ENCODE data around the gene FBXO24. TPM values are rescaled to one million over a fixed set of nuclear protein-coding genes. Genes with fewer than 3 reads are reported as not detected.

FBXO24 gene
- total and polyA plus RNA-seq, 10 of the 15 experiments (the other 5 are each of a cell fraction or from before 2014, with no cell fraction given) = 0.11 to 0.96 (median 0.27) TPM; not detected in 4

DNA sequence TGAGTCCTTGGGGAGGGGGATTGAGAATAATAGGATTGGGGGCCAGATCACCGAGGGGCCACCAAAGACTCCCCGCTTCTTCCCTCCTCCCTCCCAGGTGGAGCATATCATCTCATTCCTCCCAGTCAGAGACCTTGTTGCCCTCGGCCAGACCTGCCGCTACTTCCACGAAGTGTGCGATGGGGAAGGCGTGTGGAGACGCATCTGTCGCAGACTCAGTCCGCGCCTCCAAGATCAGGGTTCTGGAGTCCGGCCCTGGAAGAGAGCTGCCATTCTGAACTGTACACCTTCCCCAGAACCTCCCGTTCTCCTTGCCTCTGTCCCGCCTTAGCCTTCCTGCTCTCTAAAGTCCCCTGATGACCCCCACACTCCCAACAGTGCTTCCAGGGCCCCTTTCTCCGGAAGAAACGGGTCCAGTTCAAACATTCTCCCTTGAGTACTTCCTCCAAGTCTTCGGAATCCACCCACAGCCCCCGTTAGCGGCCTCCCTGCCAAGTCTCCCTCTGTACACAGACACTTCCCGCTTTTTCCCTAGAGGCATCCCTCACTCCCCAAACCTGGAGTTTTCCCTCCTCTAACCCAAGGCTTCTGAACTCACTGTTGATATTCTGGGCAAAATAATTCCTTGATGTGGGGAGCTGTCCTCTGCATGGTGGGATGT is 4.1 kb downstream of the FBXO24 start (continued):
- TF ChIP-seq SKIL (IDR thresholded peaks at IDR 0.05; ENCODE audit: low read depth, poor library complexity, severe bottlenecking) (no peak), FOXM1 (IDR thresholded peaks at IDR 0.05; ENCODE audit: low read depth, low read length) (no peak)

DNA sequence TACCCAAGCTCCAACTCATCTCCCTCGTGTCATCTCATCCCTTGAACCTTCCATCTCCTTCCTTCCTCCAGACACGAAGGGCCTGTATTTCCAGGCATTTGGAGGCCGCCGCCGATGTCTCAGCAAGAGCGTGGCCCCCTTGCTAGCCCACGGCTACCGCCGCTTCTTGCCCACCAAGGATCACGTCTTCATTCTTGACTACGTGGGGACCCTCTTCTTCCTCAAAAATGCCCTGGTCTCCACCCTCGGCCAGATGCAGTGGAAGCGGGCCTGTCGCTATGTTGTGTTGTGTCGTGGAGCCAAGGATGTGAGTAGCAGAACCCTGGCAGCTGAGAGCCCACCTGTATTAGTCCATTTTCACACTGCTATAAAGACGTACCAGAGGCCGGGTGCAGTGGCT is 5.5 kb downstream of the FBXO24 start:
- no peak for DNase-seq (ENCODE audit: low read depth, low spot score)
- no TSS peak for BruUV-seq (replicated peaks)

More for the DNA sequence above, 5.5 kb downstream of the FBXO24 start:
- FAIRE-seq = no peak
- H2AFZ ChIP-seq (ENCODE audit: control insufficient read depth, low read depth, low read length) = no peak overlapping the region
- no peaks in the 10 kb centered on the region for H3K36me3 ChIP-seq (ENCODE audit: control insufficient read depth in 2 of 2, insufficient read depth in 2 of 2, low read length in 1 of 2)
- no peak overlapping the region for H3K4me3 ChIP-seq
- no peaks in the 10 kb centered on the region for H3K9me3 ChIP-seq (replicated peaks; ENCODE audit: control insufficient read depth, insufficient read depth, low read length)
- in situ Hi-C loops (cut with MboI) = no loop called here
- WGBS (ENCODE audit: insufficient coverage, insufficient replicate concordance, low lambda C conversion rate, missing lambda C conversion rate) = 63% methylated on average over 17 of the region's 17 CpGs
- H3K9ac ChIP-seq (ENCODE audit: control insufficient read depth, insufficient read depth, low read length) = no peak overlapping the region
- intact Hi-C loops (cut with micrococcal nuclease; ENCODE audit: unreplicated experiment) = no loop called here
- ChIA-PET POLR2A (interaction anchor here (0.6 kb wide), 1 partner anchor 10 kb away, joined by 3 read pairs; the partner anchor contains the start of gene PCOLCE), RAD21 (ENCODE audit: unreplicated experiment) (no interaction called here), SMC1A (ENCODE audit: uncharacterized antibody, unreplicated experiment) (no interaction called here), CTCF (interaction anchor here (11.6 kb wide), 1 partner anchor 28 kb away, joined by 190 read pairs; no protein-coding TSS in a partner anchor)
- H3K4me2 ChIP-seq (ENCODE audit: control insufficient read depth, insufficient read depth) = no peak overlapping the region
- no peaks in the 10 kb centered on the region for H4K20me1 ChIP-seq (ENCODE audit: control insufficient read depth, insufficient read depth)
- H3K27ac ChIP-seq (ENCODE audit: control insufficient read depth, insufficient read depth) = no peak overlapping the region
- no peaks in the 10 kb centered on the region for H3K79me2 ChIP-seq (ENCODE audit: control insufficient read depth, insufficient read depth, low read length)
- peaks cover 4% of the 10 kb centered on the region for H3K4me1 ChIP-seq (ENCODE audit: control insufficient read depth, insufficient read depth, low read length)
- TF ChIP-seq CBX5 (IDR thresholded peaks at IDR 0.05; ENCODE audit: low read depth) = no peak
- TF ChIP-seq IRF5 (IDR thresholded peaks at IDR 0.05; ENCODE audit: borderline replicate concordance) = no peak
- no peak for TF ChIP-seq POLR2AphosphoS2 (IDR thresholded peaks at IDR 0.05; ENCODE audit: low read depth, low read length)
- no peak for TF ChIP-seq TARDBP (IDR thresholded peaks at IDR 0.05; ENCODE audit: borderline replicate concordance)
- no peak for TF ChIP-seq CEBPB (IDR thresholded peaks at IDR 0.05; ENCODE audit: borderline replicate concordance in 1 of 2, low read depth in 2 of 2, low read length in 2 of 2)
- TF ChIP-seq CHD2 (IDR thresholded peaks at IDR 0.05; ENCODE audit: borderline replicate concordance, low read depth, low read length) = no peak
- no peak for TF ChIP-seq MTA3 (IDR thresholded peaks at IDR 0.05; ENCODE audit: borderline replicate concordance, low read length)
- ATAC-seq = no peak
- H3K27me3 ChIP-seq (replicated peaks in 1 of 2; ENCODE audit: control insufficient read depth in 2 of 2, insufficient read depth in 2 of 2, low read length in 1 of 2) = no peaks in the 10 kb centered on the region

Measured in GM12878 (cell line).